Astrocyte (in vitro differentiated cells and primary cell): ENCODE results near the gene CARD10. TPM values are rescaled to one million over a fixed set of nuclear protein-coding genes. Genes with fewer than 3 reads are reported as not detected.

Source experiments
- DNase-seq: peaks from one replicate; pipeline ENCODE4 v3.0.0-alpha.2; 2010; ENCODE audit warnings: low read depth
- FAIRE-seq: peaks from 2 replicates; lab custom pipeline; 2011; peaks lifted over from hg19 to GRCh38; lab: Jason Lieb, UNC
- H2AFZ ChIP-seq: 2 replicates; pipeline ENCODE4 v1.6.0; 2012; ENCODE audit warnings: low read depth, low read length, inconsistent platforms
- H3K27ac ChIP-seq: 2 replicates; pipeline ENCODE4 v1.5.1; 2011; ENCODE audit warnings: low read depth, low read length, inconsistent platforms
- H3K27me3 ChIP-seq: 2 replicates; pipeline ENCODE4 v1.6.0; 2011; ENCODE audit warnings: low read length, inconsistent platforms; ENCODE audit not compliant: insufficient read depth
- H3K36me3 ChIP-seq: 2 replicates; pipeline ENCODE4 v1.5.1; 2011; ENCODE audit warnings: low read length, inconsistent platforms; ENCODE audit not compliant: insufficient read depth
- H3K4me1 ChIP-seq: 2 replicates; pipeline ENCODE4 v1.5.1; 2011; ENCODE audit warnings: low read length, inconsistent platforms; ENCODE audit not compliant: insufficient read depth
- H3K4me2 ChIP-seq: 2 replicates; pipeline ENCODE4 v1.6.0; 2012; ENCODE audit warnings: low read length, inconsistent platforms
- H3K4me3 ChIP-seq: 2 replicates; pipeline ENCODE4 v1.5.1; 2011; ENCODE audit warnings: low read depth, mild to moderate bottlenecking, low read length, inconsistent platforms; ENCODE audit not compliant: insufficient read depth
- H3K79me2 ChIP-seq: 2 replicates; pipeline ENCODE4 v1.6.0; 2012; ENCODE audit warnings: mild to moderate bottlenecking, low read length, inconsistent platforms; ENCODE audit not compliant: insufficient read depth
- H3K9ac ChIP-seq: 2 replicates; pipeline ENCODE4 v1.6.0; 2012; ENCODE audit warnings: mild to moderate bottlenecking, low read length, inconsistent platforms
- H3K9me3 ChIP-seq: 2 replicates; pipeline ENCODE4 v1.5.1; 2012; ENCODE audit warnings: low read depth, mild to moderate bottlenecking, low read length, inconsistent platforms; ENCODE audit not compliant: insufficient read depth
- H4K20me1 ChIP-seq: 2 replicates; pipeline ENCODE4 v1.6.0; 2012; ENCODE audit warnings: low read length, inconsistent platforms; ENCODE audit not compliant: insufficient read depth
- H3K27ac Mint-ChIP-seq: one replicate; pipeline ENCODE4 v1.8.0; 2021; ENCODE audit warnings: mild to moderate bottlenecking, mixed read lengths; ENCODE audit not compliant: unreplicated experiment
- H3K27me3 Mint-ChIP-seq: one replicate; pipeline ENCODE4 v1.8.0; 2021; ENCODE audit warnings: low read depth, mixed read lengths; ENCODE audit not compliant: unreplicated experiment
- H3K36me3 Mint-ChIP-seq: one replicate; pipeline ENCODE4 v1.8.0; 2021; ENCODE audit warnings: low read depth, mixed read lengths; ENCODE audit not compliant: unreplicated experiment
- H3K4me1 Mint-ChIP-seq: one replicate; pipeline ENCODE4 v1.8.0; 2021; ENCODE audit warnings: low read depth, mixed read lengths; ENCODE audit not compliant: unreplicated experiment
- H3K4me3 Mint-ChIP-seq: one replicate; pipeline ENCODE4 v1.8.0; 2021; ENCODE audit warnings: mild to moderate bottlenecking, moderate library complexity, mixed read lengths; ENCODE audit not compliant: unreplicated experiment
- H3K9me3 Mint-ChIP-seq: one replicate; pipeline ENCODE4 v1.8.0; 2021; ENCODE audit warnings: mild to moderate bottlenecking, mixed read lengths; ENCODE audit not compliant: unreplicated experiment
- CTCF ChIP-seq: IDR thresholded peaks from 2 replicates; pipeline ENCODE4 v1.5.1; 2011; ENCODE audit warnings: low read depth, mild to moderate bottlenecking, inconsistent platforms, low read length, moderate library complexity; ENCODE audit not compliant: insufficient read depth
- EZH2 ChIP-seq: IDR thresholded peaks from 2 replicates; pipeline ENCODE4 v1.6.1; 2012; ENCODE audit warnings: mild to moderate bottlenecking, low read length, inconsistent platforms; ENCODE audit not compliant: insufficient read depth
- total RNA-seq: library from RNA; stranded (reverse); gene quantifications from 2 replicates; pipeline ENCODE4 v1.2.1, GENCODE V29; 2021

The CARD10 gene
- total RNA-seq, 1 donor from 2014 or later = 22.6 TPM

GRCh38 chr22:37473437-37473946 lies 45.7 kb downstream of the CARD10 start:
- Histone ChIP-seq H3K4me3 (no peak overlapping the region), H3K4me1 (no peaks in the 10 kb centered on the region), H4K20me1 (no peaks in the 10 kb centered on the region), H3K4me2 (no peak overlapping the region), H3K9me3 (no peaks in the 10 kb centered on the region), H3K36me3 (no peaks in the 10 kb centered on the region), H2AFZ (no peak overlapping the region), H3K79me2 (no peaks in the 10 kb centered on the region), H3K9ac (no peak overlapping the region), H3K27me3 (peaks cover 8% of the 10 kb centered on the region), H3K27ac (no peak overlapping the region)
- peaks cover 52% of the 10 kb centered on the region for H3K27me3 Mint-ChIP-seq
- H3K4me1 Mint-ChIP-seq = peaks cover 7% of the 10 kb centered on the region
- FAIRE-seq = no peak
- TF ChIP-seq EZH2 (no peak), CTCF (no peak)
- H3K9me3 Mint-ChIP-seq = no peaks in the 10 kb centered on the region
- peaks cover 10% of the 10 kb centered on the region for H3K36me3 Mint-ChIP-seq
- H3K27ac Mint-ChIP-seq = no peak overlapping the region
- no peak for DNase-seq
- no peak overlapping the region for H3K4me3 Mint-ChIP-seq

- H3K36me3 ChIP-seq = no peaks in the 10 kb centered on the region
- DNase-seq (no peak), FAIRE-seq (no peak)
- H3K79me2 ChIP-seq = no peaks in the 10 kb centered on the region
- H3K36me3 Mint-ChIP-seq = peaks cover 10% of the 10 kb centered on the region
- peaks cover 12% of the 10 kb centered on the region for H3K27me3 ChIP-seq
- H3K27ac ChIP-seq = no peak overlapping the region
- H4K20me1 ChIP-seq = no peaks in the 10 kb centered on the region
- no peak for TF ChIP-seq EZH2
- TF ChIP-seq CTCF = peak; percentile 35
- H3K27me3 Mint-ChIP-seq = peaks cover 54% of the 10 kb centered on the region
- H3K4me1 Mint-ChIP-seq = peaks cover 7% of the 10 kb centered on the region
- no peaks in the 10 kb centered on the region for H3K4me1 ChIP-seq
- H3K9ac ChIP-seq = no peak overlapping the region
- H3K4me3 ChIP-seq = no peak overlapping the region
- H3K9me3 Mint-ChIP-seq = no peaks in the 10 kb centered on the region
- H3K4me3 Mint-ChIP-seq = no peak overlapping the region
- no peak overlapping the region for H3K27ac Mint-ChIP-seq
- no peak overlapping the region for H2AFZ ChIP-seq
- no peak overlapping the region for H3K4me2 ChIP-seq
- H3K9me3 ChIP-seq = no peaks in the 10 kb centered on the region
Observed at GRCh38 chr22:37472418-37473006, 46.7 kb downstream of the CARD10 start.

GRCh38 chr22:37471727-37472417 lies 47.3 kb downstream of the CARD10 start:
- DNase-seq (no peak), FAIRE-seq (no peak)
- Mint-ChIP-seq H3K4me1 (peaks cover 7% of the 10 kb centered on the region), H3K4me3 (no peak overlapping the region), H3K27me3 (peaks cover 48% of the 10 kb centered on the region), H3K36me3 (peaks cover 10% of the 10 kb centered on the region), H3K27ac (no peak overlapping the region), H3K9me3 (no peaks in the 10 kb centered on the region)
- no peaks in the 10 kb centered on the region for H3K36me3 ChIP-seq
- no peak overlapping the region for H3K4me2 ChIP-seq
- H3K27me3 ChIP-seq = peaks cover 17% of the 10 kb centered on the region
- no peak overlapping the region for H2AFZ ChIP-seq
- TF ChIP-seq CTCF = no peak
- TF ChIP-seq EZH2 = no peak
- H3K4me3 ChIP-seq = no peak overlapping the region
- no peaks in the 10 kb centered on the region for H3K9me3 ChIP-seq
- no peaks in the 10 kb centered on the region for H3K4me1 ChIP-seq
- H3K79me2 ChIP-seq = no peaks in the 10 kb centered on the region
- H3K9ac ChIP-seq = no peak overlapping the region
- no peaks in the 10 kb centered on the region for H4K20me1 ChIP-seq
- no peak overlapping the region for H3K27ac ChIP-seq
